ENCODE data around the gene IRF2. TPM values are rescaled to one million over a fixed set of nuclear protein-coding genes. Genes with fewer than 3 reads are reported as not detected.

Gene IRF2
- total RNA-seq, 1 donor from 2014 or later = 16.1 TPM

DNA sequence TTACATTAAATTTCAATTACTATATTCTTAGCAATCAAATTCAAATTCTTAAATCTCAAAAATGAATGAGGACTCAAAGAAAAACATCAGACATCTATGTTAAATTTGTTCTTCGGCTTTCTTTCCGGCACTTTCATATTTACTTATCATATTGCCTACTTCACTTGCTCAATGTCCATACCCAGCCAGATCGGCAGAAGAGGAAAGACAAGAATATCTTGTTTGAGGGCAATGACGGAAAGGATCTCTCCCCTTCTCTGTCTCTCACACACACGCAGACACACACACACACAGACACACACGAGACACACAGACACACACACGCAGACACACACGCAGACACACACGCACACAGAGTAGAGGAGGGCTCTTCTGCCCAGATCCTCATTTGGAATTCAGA is 13.2 kb upstream of the IRF2 start:
- Histone ChIP-seq H3K9ac (no peak overlapping the region), H3K4me3 (no peak overlapping the region), H3K4me2 (no peak overlapping the region), H2AFZ (replicated peaks) (no peak overlapping the region), H3K9me3 (ENCODE audit: low read depth) (no peaks in the 10 kb centered on the region), H3K79me2 (ENCODE audit: low read depth) (no peaks in the 10 kb centered on the region), H4K20me1 (ENCODE audit: low read depth) (no peaks in the 10 kb centered on the region), H3K27me3 (no peaks in the 10 kb centered on the region), H3K4me1 (no peaks in the 10 kb centered on the region), H3F3A (ENCODE audit: low read depth) (no peaks in the 10 kb centered on the region), H3K27ac (no peak overlapping the region), H3K36me3 (no peaks in the 10 kb centered on the region)
- TF ChIP-seq CTCF (IDR thresholded peaks at IDR 0.05) (no peak), EZH2 (IDR thresholded peaks at IDR 0.05) (no peak), EZH2phosphoT487 (IDR thresholded peaks at IDR 0.05) (no peak)
- Mint-ChIP-seq H3K4me1 (peaks cover 5% of the 10 kb centered on the region), H3K9me3 (peaks cover 13% of the 10 kb centered on the region), H3K4me3 (no peak overlapping the region), H3K27me3 (ENCODE audit: insufficient read depth, low read depth) (no peaks in the 10 kb centered on the region), H3K27ac (no peak overlapping the region), H3K36me3 (no peaks in the 10 kb centered on the region)
- no peak for DNase-seq (ENCODE audit: low spot score)

GRCh38 chr4:184485279-184485678 is 10.9 kb upstream of the IRF2 start:
- Histone ChIP-seq H4K20me1 (ENCODE audit: low read depth) (no peaks in the 10 kb centered on the region), H2AFZ (replicated peaks) (no peak overlapping the region), H3K4me2 (no peak overlapping the region), H3K4me1 (no peaks in the 10 kb centered on the region), H3K9ac (no peak overlapping the region), H3F3A (ENCODE audit: low read depth) (no peaks in the 10 kb centered on the region), H3K27ac (no peak overlapping the region), H3K79me2 (ENCODE audit: low read depth) (no peaks in the 10 kb centered on the region), H3K27me3 (no peaks in the 10 kb centered on the region), H3K4me3 (no peak overlapping the region), H3K9me3 (ENCODE audit: low read depth) (no peaks in the 10 kb centered on the region), H3K36me3 (no peaks in the 10 kb centered on the region)
- no peaks in the 10 kb centered on the region for H3K36me3 Mint-ChIP-seq
- H3K9me3 Mint-ChIP-seq = peaks cover 13% of the 10 kb centered on the region
- no peaks in the 10 kb centered on the region for H3K4me1 Mint-ChIP-seq
- no peaks in the 10 kb centered on the region for H3K27me3 Mint-ChIP-seq (ENCODE audit: insufficient read depth, low read depth)
- TF ChIP-seq CTCF (IDR thresholded peaks at IDR 0.05) = no peak
- H3K4me3 Mint-ChIP-seq = no peak overlapping the region
- no peak overlapping the region for H3K27ac Mint-ChIP-seq
- no peak for DNase-seq (ENCODE audit: low spot score)

- peaks cover 12% of the 10 kb centered on the region for H3K4me1 Mint-ChIP-seq
- Histone ChIP-seq H3K4me2 (no peak overlapping the region), H3K27ac (no peak overlapping the region), H2AFZ (replicated peaks) (no peak overlapping the region), H3K79me2 (ENCODE audit: low read depth) (no peaks in the 10 kb centered on the region), H3K36me3 (no peaks in the 10 kb centered on the region), H3K4me3 (no peak overlapping the region), H3K9me3 (ENCODE audit: low read depth) (no peaks in the 10 kb centered on the region), H3K4me1 (no peaks in the 10 kb centered on the region), H3F3A (ENCODE audit: low read depth) (no peaks in the 10 kb centered on the region), H3K27me3 (no peaks in the 10 kb centered on the region), H4K20me1 (ENCODE audit: low read depth) (no peaks in the 10 kb centered on the region), H3K9ac (no peak overlapping the region)
- peaks cover 13% of the 10 kb centered on the region for H3K9me3 Mint-ChIP-seq
- no peaks in the 10 kb centered on the region for H3K36me3 Mint-ChIP-seq
- no peak for TF ChIP-seq EZH2 (IDR thresholded peaks at IDR 0.05)
- TF ChIP-seq EZH2phosphoT487 (IDR thresholded peaks at IDR 0.05) = no peak
- no peak for TF ChIP-seq CTCF (IDR thresholded peaks at IDR 0.05)
- no peak overlapping the region for H3K4me3 Mint-ChIP-seq
- no peak overlapping the region for H3K27ac Mint-ChIP-seq
- peaks cover 2% of the 10 kb centered on the region for H3K27me3 Mint-ChIP-seq (ENCODE audit: insufficient read depth, low read depth)
- DNase-seq (ENCODE audit: low spot score) = no peak
Observed at GRCh38 chr4:184481544-184481943, 7.2 kb upstream of the IRF2 start.

DNA sequence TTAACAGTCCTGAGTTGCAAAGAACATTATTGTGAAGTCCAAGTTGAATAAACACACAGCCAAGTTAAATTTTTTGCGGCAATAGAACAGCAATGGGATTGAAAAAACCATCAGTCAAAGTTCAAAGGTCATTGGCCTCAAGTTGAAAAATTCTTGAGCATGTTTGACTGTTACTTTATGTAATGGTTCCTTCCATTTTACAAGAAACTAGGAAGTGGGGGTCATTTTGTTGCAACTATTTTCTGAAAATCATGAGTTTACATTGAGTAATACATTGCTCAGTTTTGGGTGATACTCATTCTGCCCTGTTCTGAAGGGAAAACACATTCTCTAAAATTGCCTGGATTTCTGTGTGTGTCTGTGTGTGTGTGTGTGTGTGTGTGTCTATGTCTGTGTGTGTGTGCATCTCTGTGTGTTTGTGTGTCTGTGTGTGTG is 5.2 kb upstream of the IRF2 start:
- Histone ChIP-seq H2AFZ (replicated peaks) (no peak overlapping the region), H3K9me3 (ENCODE audit: low read depth) (no peaks in the 10 kb centered on the region), H3K4me3 (no peak overlapping the region), H3K27me3 (peaks cover 7% of the 10 kb centered on the region), H4K20me1 (ENCODE audit: low read depth) (no peaks in the 10 kb centered on the region), H3K27ac (no peak overlapping the region), H3K9ac (no peak overlapping the region), H3K36me3 (no peaks in the 10 kb centered on the region), H3F3A (ENCODE audit: low read depth) (peaks cover 10% of the 10 kb centered on the region), H3K4me1 (no peaks in the 10 kb centered on the region), H3K79me2 (ENCODE audit: low read depth) (no peaks in the 10 kb centered on the region), H3K4me2 (no peak overlapping the region)
- H3K4me3 Mint-ChIP-seq = no peak overlapping the region
- no peaks in the 10 kb centered on the region for H3K36me3 Mint-ChIP-seq
- no peak for DNase-seq (ENCODE audit: low spot score)
- no peak overlapping the region for H3K27ac Mint-ChIP-seq
- H3K4me1 Mint-ChIP-seq = peaks cover 23% of the 10 kb centered on the region
- H3K9me3 Mint-ChIP-seq = peaks cover 13% of the 10 kb centered on the region
- no peak for TF ChIP-seq EZH2 (IDR thresholded peaks at IDR 0.05)
- no peak for TF ChIP-seq EZH2phosphoT487 (IDR thresholded peaks at IDR 0.05)
- no peak for TF ChIP-seq CTCF (IDR thresholded peaks at IDR 0.05)
- H3K27me3 Mint-ChIP-seq (ENCODE audit: insufficient read depth, low read depth) = peaks cover 4% of the 10 kb centered on the region

Data from neural progenitor cell (in vitro differentiated cells).